ENCODE results near the gene NME5. TPM values are rescaled to one million over a fixed set of nuclear protein-coding genes. Genes with fewer than 3 reads are reported as not detected.

The NME5 gene
- total RNA-seq = not detected

GRCh38 chr5:138138949-138139780 is at the start of gene NME5:
NME5 (minus strand) TSS chr5:138139428; CDS start chr5:138138780, 648 bp downstream.
- Mint-ChIP-seq H3K36me3 (no peaks in the 10 kb centered on the region), H3K9me3 (no peaks in the 10 kb centered on the region), H3K27ac (no peak within 1 kb of the TSS), H3K4me3 (no peak within 1 kb of the TSS), H3K4me1 (ENCODE audit: low read depth) (no peaks in the 10 kb centered on the region), H3K27me3 (peaks cover 7% of the 10 kb centered on the region)
- intact Hi-C loops (cut with micrococcal nuclease) = loop anchor here (10.0 kb wide), 1 partner anchor 384 kb away; the partner anchor contains the start of gene HNRNPA0
- DNase-seq = peak; percentile 11
- CTCF ChIA-PET = interaction anchor here (1.7 kb wide), 1 partner anchor 62 kb away, joined by 11 read pairs; no protein-coding TSS in a partner anchor
- POLR2A ChIA-PET = no interaction called here

- no peak for DNase-seq
- Mint-ChIP-seq H3K27me3 (no peaks in the 10 kb centered on the region), H3K4me3 (no peak overlapping the region), H3K4me1 (ENCODE audit: low read depth) (no peaks in the 10 kb centered on the region), H3K9me3 (no peaks in the 10 kb centered on the region), H3K27ac (no peak overlapping the region), H3K36me3 (peaks cover 46% of the 10 kb centered on the region)
- intact Hi-C loops (cut with micrococcal nuclease) = no loop called here
- ChIA-PET POLR2A (no interaction called here), CTCF (interaction anchor here (0.9 to 1.4 kb wide), 2 partner anchors 163 to 223 kb away, joined by 4 read pairs; no protein-coding TSS in a partner anchor)
Observed at GRCh38 chr5:138188626-138189025, 49.4 kb upstream of the NME5 start.

GRCh38 chr5:138186002-138186447 is 46.8 kb upstream of the NME5 start:
- POLR2A ChIA-PET = interaction anchor here (1.0 kb wide), 1 partner anchor 168 kb away, joined by 3 read pairs; no protein-coding TSS in a partner anchor
- intact Hi-C loops (cut with micrococcal nuclease) = no loop called here
- no peaks in the 10 kb centered on the region for H3K9me3 Mint-ChIP-seq
- CTCF ChIA-PET = no interaction called here
- no peak overlapping the region for H3K4me3 Mint-ChIP-seq
- no peak overlapping the region for H3K27ac Mint-ChIP-seq
- no peak for DNase-seq
- no peaks in the 10 kb centered on the region for H3K4me1 Mint-ChIP-seq (ENCODE audit: low read depth)
- peaks cover 57% of the 10 kb centered on the region for H3K36me3 Mint-ChIP-seq
- H3K27me3 Mint-ChIP-seq = no peaks in the 10 kb centered on the region

GRCh38 chr5:138182808-138183207 is 43.6 kb upstream of the NME5 start:
- H3K27ac Mint-ChIP-seq = no peak overlapping the region
- CTCF ChIA-PET = interaction anchor here (1.5 kb wide), 1 partner anchor 30 kb away, joined by 3 read pairs; no protein-coding TSS in a partner anchor
- H3K4me3 Mint-ChIP-seq = no peak overlapping the region
- peaks cover 5% of the 10 kb centered on the region for H3K4me1 Mint-ChIP-seq (ENCODE audit: low read depth)
- no peaks in the 10 kb centered on the region for H3K27me3 Mint-ChIP-seq
- DNase-seq = no peak
- POLR2A ChIA-PET = no interaction called here
- H3K9me3 Mint-ChIP-seq = no peaks in the 10 kb centered on the region
- intact Hi-C loops (cut with micrococcal nuclease) = no loop called here
- peaks cover 53% of the 10 kb centered on the region for H3K36me3 Mint-ChIP-seq

- intact Hi-C loops (cut with micrococcal nuclease) = loop anchor here (1.0 kb wide), 2 partner anchors 230 to 322 kb away; no protein-coding TSS in a partner anchor
- Mint-ChIP-seq H3K27me3 (no peaks in the 10 kb centered on the region), H3K36me3 (peaks cover 47% of the 10 kb centered on the region), H3K4me1 (ENCODE audit: low read depth) (peaks cover 17% of the 10 kb centered on the region), H3K27ac (no peak overlapping the region), H3K9me3 (no peaks in the 10 kb centered on the region), H3K4me3 (no peak overlapping the region)
- ChIA-PET POLR2A (no interaction called here), CTCF (interaction anchor here (0.6 to 2.5 kb wide), 4 partner anchors 15 to 232 kb away, joined by 3 to 19 read pairs (median 4); partner anchors contain the start of gene KDM3B)
- no peak for DNase-seq
Observed at GRCh38 chr5:138180841-138181240, 41.6 kb upstream of the NME5 start.

GRCh38 chr5:138180183-138180782 is 41.1 kb upstream of the NME5 start:
- Mint-ChIP-seq H3K36me3 (peaks cover 43% of the 10 kb centered on the region), H3K27ac (no peak overlapping the region), H3K4me3 (no peak overlapping the region), H3K9me3 (no peaks in the 10 kb centered on the region), H3K4me1 (ENCODE audit: low read depth) (peaks cover 17% of the 10 kb centered on the region), H3K27me3 (no peaks in the 10 kb centered on the region)
- POLR2A ChIA-PET = no interaction called here
- CTCF ChIA-PET = interaction anchor here (0.6 to 2.5 kb wide), 6 partner anchors 16 to 323 kb away, joined by 3 to 19 read pairs (median 6); partner anchors contain the start of gene KDM3B
- no peak for DNase-seq
- intact Hi-C loops (cut with micrococcal nuclease) = loop anchor here (1.0 kb wide), 2 partner anchors 231 to 323 kb away; no protein-coding TSS in a partner anchor

- ChIA-PET POLR2A (interaction anchor here (0.7 to 2.5 kb wide), 5 partner anchors 153 to 396 kb away, joined by 3 to 8 read pairs (median 3); partner anchors contain the start of genes EGR1, ETF1, FAM53C and HSPA9), CTCF (interaction anchor here (0.6 to 2.5 kb wide), 12 partner anchors 8 to 324 kb away, joined by 3 to 19 read pairs (median 4); partner anchors contain the start of genes CDC25C, FAM53C and KDM3B)
- intact Hi-C loops (cut with micrococcal nuclease) = loop anchor here (1.0 to 2.0 kb wide), 3 partner anchors 147 to 425 kb away; partner anchors contain the start of genes FAM13B, FAM53C and HNRNPA0
- Mint-ChIP-seq H3K9me3 (no peaks in the 10 kb centered on the region), H3K4me1 (ENCODE audit: low read depth) (peaks cover 17% of the 10 kb centered on the region), H3K27me3 (no peaks in the 10 kb centered on the region), H3K4me3 (no peak overlapping the region), H3K36me3 (peaks cover 39% of the 10 kb centered on the region), H3K27ac (no peak overlapping the region)
- peak; percentile 29 for DNase-seq
Observed at GRCh38 chr5:138179277-138179857, 40.1 kb upstream of the NME5 start.

GRCh38 chr5:138178516-138179276 is 39.5 kb upstream of the NME5 start, which contains the start of the genes BRD8 and KIF20A:
BRD8 (minus strand) TSS chr5:138178630; CDS start chr5:138178614, 16 bp downstream.
KIF20A (plus strand) TSS chr5:138179112; CDS start chr5:138179681, 569 bp downstream.
- H3K36me3 Mint-ChIP-seq = peaks cover 37% of the 10 kb centered on the region
- peak; percentile 96 for DNase-seq
- no peak within 1 kb of the TSS for H3K4me3 Mint-ChIP-seq
- no peaks in the 10 kb centered on the region for H3K27me3 Mint-ChIP-seq
- peaks cover 17% of the 10 kb centered on the region for H3K4me1 Mint-ChIP-seq (ENCODE audit: low read depth)
- ChIA-PET CTCF (interaction anchor here (0.6 to 2.5 kb wide), 12 partner anchors 9 to 325 kb away, joined by 3 to 19 read pairs (median 4); partner anchors contain the start of genes CDC25C, FAM53C and KDM3B), POLR2A (interaction anchor here (0.7 to 2.5 kb wide), 7 partner anchors 12 to 397 kb away, joined by 3 to 8 read pairs (median 3); partner anchors contain the start of genes CDC23, EGR1, ETF1 and FAM53C)
- no peaks in the 10 kb centered on the region for H3K9me3 Mint-ChIP-seq
- intact Hi-C loops (cut with micrococcal nuclease) = loop anchor here (1.0 to 2.0 kb wide), 7 partner anchors 35 to 424 kb away; partner anchors contain the start of genes CDC23, EGR1, ETF1 and FAM13B
- H3K27ac Mint-ChIP-seq = no peak within 1 kb of the TSS

- Mint-ChIP-seq H3K4me1 (ENCODE audit: low read depth) (peaks cover 17% of the 10 kb centered on the region), H3K4me3 (no peak overlapping the region), H3K9me3 (no peaks in the 10 kb centered on the region), H3K27me3 (no peaks in the 10 kb centered on the region), H3K27ac (no peak overlapping the region), H3K36me3 (peaks cover 35% of the 10 kb centered on the region)
- peak; percentile 43 for DNase-seq
- intact Hi-C loops (cut with micrococcal nuclease) = loop anchor here (1.0 to 2.0 kb wide), 6 partner anchors 35 to 365 kb away; partner anchors contain the start of genes CDC23, EGR1, ETF1 and FAM13B
- ChIA-PET CTCF (interaction anchor here (0.9 to 2.4 kb wide), 5 partner anchors 142 to 272 kb away, joined by 3 to 10 read pairs (median 4); partner anchors contain the start of gene KDM3B), POLR2A (interaction anchor here (0.6 to 2.5 kb wide), 5 partner anchors 11 to 285 kb away, joined by 3 to 8 read pairs (median 3); partner anchors contain the start of gene FAM53C)
Observed at GRCh38 chr5:138177941-138178515, 38.8 kb upstream of the NME5 start.

- intact Hi-C loops (cut with micrococcal nuclease) = no loop called here
- no peak for DNase-seq
- no peaks in the 10 kb centered on the region for H3K27me3 Mint-ChIP-seq
- H3K27ac Mint-ChIP-seq = no peak overlapping the region
- H3K4me1 Mint-ChIP-seq (ENCODE audit: low read depth) = no peaks in the 10 kb centered on the region
- no peaks in the 10 kb centered on the region for H3K9me3 Mint-ChIP-seq
- H3K4me3 Mint-ChIP-seq = no peak overlapping the region
- ChIA-PET POLR2A (no interaction called here), CTCF (no interaction called here)
- peaks cover 75% of the 10 kb centered on the region for H3K36me3 Mint-ChIP-seq
Observed at GRCh38 chr5:138170299-138170698, 31.1 kb upstream of the NME5 start.
